Neural progenitor cell (in vitro differentiated cells): ENCODE data around the gene PGK1.
"Not testable (repeated sequence)": the region's sequence is repeated elsewhere in the genome, so short reads cannot be mapped to it uniquely, and the experiment has no call there.

ENCODE experiments used
- EZH2 ChIP-seq: fragments of 200-600 bp; sonication (generic); IDR thresholded peaks from 2 replicates; pipeline ENCODE4 v1.6.1; 2017; ENCODE audit warnings: antibody characterized with exemption, mild to moderate bottlenecking, moderate library complexity
- EZH2phosphoT487 ChIP-seq: fragments of 200-600 bp; sonication (generic); IDR thresholded peaks from 2 replicates; pipeline ENCODE4 v1.6.1; 2017; ENCODE audit warnings: antibody characterized with exemption
- TF ChIP-seq, protein P1 (sequence below): fragments of 200-600 bp; sonication (generic); IDR thresholded peaks from 2 replicates; pipeline ENCODE4 v1.5.1; 2017; ENCODE audit warnings: antibody characterized with exemption, mild to moderate bottlenecking

DNA sequence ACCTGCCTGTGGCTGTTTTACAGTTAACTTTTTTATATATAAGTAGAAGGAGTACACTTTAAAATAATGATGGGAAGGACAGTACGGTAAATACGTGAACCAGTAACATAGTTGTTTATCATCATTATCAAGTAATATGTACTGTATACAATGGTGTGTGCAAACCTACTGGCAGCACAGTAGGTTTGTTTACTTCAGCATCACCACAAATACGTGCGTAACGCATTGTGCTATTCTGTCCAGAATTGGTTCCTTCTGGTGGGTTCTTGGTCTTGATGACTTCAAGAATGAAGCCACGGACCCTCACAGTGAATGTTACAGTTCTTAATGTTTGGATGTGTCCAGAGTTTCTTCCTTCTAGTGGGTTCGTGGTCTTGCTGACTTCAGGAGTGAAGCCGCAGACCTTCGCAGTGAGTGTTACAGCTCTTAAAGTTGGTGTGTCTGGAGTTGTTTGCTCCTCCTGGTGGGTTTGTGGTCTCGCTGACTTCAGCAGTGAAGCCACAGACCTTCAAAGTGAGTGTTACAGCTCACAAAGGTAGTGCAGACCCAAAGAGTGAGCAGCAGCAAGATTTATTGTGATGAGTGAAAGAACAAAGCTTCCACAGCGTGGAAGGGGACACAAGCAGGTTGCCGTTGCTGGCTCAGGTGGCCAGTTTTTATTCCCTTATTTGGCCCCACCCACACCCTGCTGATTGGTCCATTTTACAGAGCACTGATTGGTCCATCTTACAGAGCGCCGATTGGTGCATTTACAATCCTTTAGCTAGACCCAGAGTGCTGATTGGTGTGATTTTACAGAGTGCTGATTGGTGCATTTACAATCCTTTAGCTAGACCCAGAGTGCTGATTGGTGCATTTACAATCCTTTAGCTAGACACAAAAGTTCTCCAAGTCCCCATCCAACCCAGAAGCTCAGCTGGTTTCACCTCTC, 30.6 kb upstream of the PGK1 start:
- TF ChIP-seq, protein P1, sequence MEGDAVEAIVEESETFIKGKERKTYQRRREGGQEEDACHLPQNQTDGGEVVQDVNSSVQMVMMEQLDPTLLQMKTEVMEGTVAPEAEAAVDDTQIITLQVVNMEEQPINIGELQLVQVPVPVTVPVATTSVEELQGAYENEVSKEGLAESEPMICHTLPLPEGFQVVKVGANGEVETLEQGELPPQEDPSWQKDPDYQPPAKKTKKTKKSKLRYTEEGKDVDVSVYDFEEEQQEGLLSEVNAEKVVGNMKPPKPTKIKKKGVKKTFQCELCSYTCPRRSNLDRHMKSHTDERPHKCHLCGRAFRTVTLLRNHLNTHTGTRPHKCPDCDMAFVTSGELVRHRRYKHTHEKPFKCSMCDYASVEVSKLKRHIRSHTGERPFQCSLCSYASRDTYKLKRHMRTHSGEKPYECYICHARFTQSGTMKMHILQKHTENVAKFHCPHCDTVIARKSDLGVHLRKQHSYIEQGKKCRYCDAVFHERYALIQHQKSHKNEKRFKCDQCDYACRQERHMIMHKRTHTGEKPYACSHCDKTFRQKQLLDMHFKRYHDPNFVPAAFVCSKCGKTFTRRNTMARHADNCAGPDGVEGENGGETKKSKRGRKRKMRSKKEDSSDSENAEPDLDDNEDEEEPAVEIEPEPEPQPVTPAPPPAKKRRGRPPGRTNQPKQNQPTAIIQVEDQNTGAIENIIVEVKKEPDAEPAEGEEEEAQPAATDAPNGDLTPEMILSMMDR, result not testable (repeated sequence)
- not testable (repeated sequence) for TF ChIP-seq EZH2, EZH2phosphoT487
